OCI-LY7 (cell line): ENCODE measurements around the gene HNRNPK.

ENCODE experiments used
- CTCF ChIP-seq: fragments of 200-600 bp; sonication (generic); conservative IDR thresholded peaks from 2 replicates; pipeline ENCODE4 v1.5.1; 2014; ENCODE audit warnings: mild to moderate bottlenecking, antibody characterized with exemption, low read length, moderate library complexity, mixed read lengths
- EZH2phosphoT487 ChIP-seq: fragments of 200-600 bp; sonication (generic); IDR thresholded peaks from 2 replicates; pipeline ENCODE4 v1.6.1; 2018; ENCODE audit warnings: low read depth, borderline replicate concordance, mild to moderate bottlenecking, mixed run types, antibody characterized with exemption, low read length, moderate library complexity, mixed read lengths

GRCh38 chr9:83979812-83980394 lies at the start of gene HNRNPK:
- TF ChIP-seq CTCF, result no peak
- no peak for TF ChIP-seq EZH2phosphoT487
